K562 (cell line): Measurements from ENCODE around the gene CABP5. TPM values are rescaled to one million over a fixed set of nuclear protein-coding genes. Genes with fewer than 3 reads are reported as not detected.

ENCODE experiments used
- ATAC-seq: fragments of 200-7000 bp; cut with Tn5 transposase; 3 replicates; pipeline ENCODE4 v1.9.1; 2020; ENCODE audit warnings: moderate library complexity
- BruUV-seq: library from RNA; stranded (reverse); fragments of 400-500 nt; replicated peaks from 2 replicates; lab custom pipeline; 2021; lab: Mats Ljungman, UMichigan
- CTCF ChIA-PET: fragments of 300-600 bp; formaldehyde crosslinking; extraction: SDS; loops from one replicate; lab custom pipeline; 2021; ENCODE audit warnings: low intra/inter-chr PET ratio; lab: Yijun Ruan, JAX
- POLR2A ChIA-PET: fragments of 300-600, 350-650 bp; sonication (Branson Sonifier 250); formaldehyde crosslinking; extraction: SDS; loops from one replicate; lab custom pipeline; 2021; ENCODE audit warnings: antibody characterized with exemption, inconsistent platforms; lab: Yijun Ruan, JAX
- DNase-seq, 4 experiments: peaks; one replicate each; pipeline versions ENCODE4 v3.0.0 to v3.0.0-alpha.2; 2011 to 2018; ENCODE audit warnings: low spot score in 3 of 4, mixed read lengths in 3 of 4; ENCODE audit errors: extremely low read depth in 1 of 4
- FAIRE-seq: peaks from 2 replicates; lab custom pipeline; 2011; peaks lifted over from hg19 to GRCh38; lab: Jason Lieb, UNC
- H2AFZ ChIP-seq: 2 replicates; pipeline ENCODE4 v1.6.0; 2011; ENCODE audit warnings: low read depth, low read length, control low read depth, inconsistent platforms
- H3K27ac ChIP-seq: fragments of 200-600 bp; 3 replicates; pipeline ENCODE4 v1.8.0; 2011; ENCODE audit warnings: low read depth, mild to moderate bottlenecking, control low read depth, inconsistent platforms, low read length, moderate library complexity, mixed read lengths; ENCODE audit errors: extremely low read depth
- H3K27me3 ChIP-seq, 2 experiments: fragments of 300-600 bp in 1 of 2; 2 replicates in 1 of 2; 3 replicates in 1 of 2; pipeline versions ENCODE4 v1.6.0 to v1.8.0; 2011; ENCODE audit warnings: inconsistent platforms in 2 of 2, low read length in 2 of 2, mild to moderate bottlenecking in 1 of 2, mixed read lengths in 1 of 2, moderate library complexity in 1 of 2; ENCODE audit not compliant: control insufficient read depth in 2 of 2, insufficient read depth in 2 of 2
- H3K36me3 ChIP-seq: fragments of 300-600 bp; 3 replicates; pipeline ENCODE4 v1.8.0; 2011; ENCODE audit warnings: mild to moderate bottlenecking, low read length, inconsistent platforms; ENCODE audit not compliant: control insufficient read depth, insufficient read depth
- H3K4me1 ChIP-seq, 2 experiments: fragments of 200-600 bp in 1 of 2; replicated peaks in 1 of 2; 2 replicates in 1 of 2; 3 replicates in 1 of 2; pipeline versions ENCODE4 v1.5.1 to v1.8.0; 2011; ENCODE audit warnings: inconsistent platforms in 2 of 2, low read length in 2 of 2, mild to moderate bottlenecking in 1 of 2, mixed read lengths in 1 of 2, moderate library complexity in 1 of 2; ENCODE audit not compliant: control insufficient read depth in 2 of 2, insufficient read depth in 2 of 2
- H3K4me2 ChIP-seq: 2 replicates; pipeline ENCODE4 v1.6.1; 2011; ENCODE audit warnings: low read length, control low read depth, inconsistent platforms, mixed read lengths; ENCODE audit not compliant: insufficient read depth
- H3K4me3 ChIP-seq: fragments of 200-600 bp; sonication (generic), shearing (Covaris generic); 2 replicates; pipeline ENCODE4 v1.5.1; 2016; ENCODE audit warnings: control low read depth, inconsistent platforms
- H3K79me2 ChIP-seq: fragments of 200-600 bp; 3 replicates; pipeline ENCODE4 v1.8.0; 2011; ENCODE audit warnings: low read length, inconsistent platforms; ENCODE audit not compliant: control insufficient read depth, insufficient read depth
- H3K9ac ChIP-seq, 2 experiments: 2 replicates each; pipeline versions ENCODE4 v1.6.0 to v1.6.1; 2011; ENCODE audit warnings: low read depth in 2 of 2, low read length in 2 of 2, control low read depth in 1 of 2, inconsistent platforms in 1 of 2, mild to moderate bottlenecking in 1 of 2, mixed read lengths in 1 of 2; ENCODE audit not compliant: insufficient read depth in 1 of 2
- H3K9me1 ChIP-seq: one replicate; pipeline ENCODE4 v1.6.0; 2011; ENCODE audit warnings: inconsistent platforms, mild to moderate bottlenecking, low read length, moderate library complexity; ENCODE audit not compliant: control insufficient read depth, insufficient read depth
- H3K9me3 ChIP-seq: replicated peaks from 2 replicates; pipeline ENCODE4 v1.5.1; 2011; ENCODE audit warnings: low read depth, low read length, inconsistent platforms; ENCODE audit not compliant: control insufficient read depth, insufficient read depth
- H4K20me1 ChIP-seq: replicated peaks from 2 replicates; pipeline ENCODE4 v1.6.1; 2011; ENCODE audit warnings: low read length, inconsistent platforms, mixed read lengths; ENCODE audit not compliant: control insufficient read depth, insufficient read depth
- C11orf30 ChIP-seq: fragments of 450-650 bp; IDR thresholded peaks from 2 replicates; pipeline ENCODE4 v1.6.1; 2016; ENCODE audit warnings: low read depth, mild to moderate bottlenecking
- JUNB ChIP-seq: fragments of 450-650 bp; formaldehyde crosslinking; conservative IDR thresholded peaks from 2 replicates; pipeline ENCODE4 v1.4.0; 2020; ENCODE audit warnings: mild to moderate bottlenecking
- MAFF ChIP-seq: IDR thresholded peaks from 2 replicates; pipeline ENCODE4 v1.6.1; 2012; ENCODE audit warnings: low read length, improper control_type of control experiment
- MAFG ChIP-seq: fragments of 450-650 bp; conservative IDR thresholded peaks from 2 replicates; pipeline ENCODE4 v1.6.1; 2016; ENCODE audit warnings: missing genetic modification characterization, missing compliant biosample characterization
- MAFK ChIP-seq: IDR thresholded peaks from 2 replicates; pipeline ENCODE4 v1.6.1; 2011; ENCODE audit warnings: low read length, improper control_type of control experiment
- SNRNP70 ChIP-seq: fragments of 200-400 bp; formaldehyde crosslinking; optimal IDR thresholded peaks from 2 replicates; pipeline ENCODE3; 2017; ENCODE audit warnings: low read depth, low read length
- ZNF165 ChIP-seq: fragments of 250-450 bp; sonication (Bioruptor Pico); IDR thresholded peaks from 2 replicates; pipeline ENCODE4 v1.4.0; 2020; ENCODE audit warnings: borderline replicate concordance
- ZNF316 ChIP-seq: fragments of 450-650 bp; IDR thresholded peaks from 2 replicates; pipeline ENCODE4 v1.6.1; 2016
- ZNF695 ChIP-seq: fragments of 450-650 bp; formaldehyde crosslinking; IDR thresholded peaks from 2 replicates; pipeline ENCODE4 v1.4.0; 2020; ENCODE audit warnings: mild to moderate bottlenecking, moderate library complexity
- WGBS: fragments of 100-300 bp; shearing (Covaris generic); methylation state at CpG from one replicate; pipeline ENCODE4 v1.1.6; 2016; ENCODE audit warnings: low coverage, mixed read lengths; ENCODE audit not compliant: insufficient coverage; ENCODE audit errors: missing lambda C conversion rate; 5-methylcytosine and 5-hydroxymethylcytosine counted together
- in situ Hi-C: fragments of 300-500 bp; cut with MboI; formaldehyde crosslinking; loops from 4 replicates; pipeline ENCODE4 v1.15.0; 2018; ENCODE audit warnings: inconsistent platforms, mixed read lengths
- intact Hi-C: fragments of 100-400 bp; cut with micrococcal nuclease; formaldehyde crosslinking; loops from 2 replicates; pipeline ENCODE4 v1.14.2; 2022
- polyA plus RNA-seq, 8 experiments: library from polyadenylated mRNA; depleted of rRNA in 4 of 8; stranded (reverse) in 5 of 8; unstranded in 3 of 8; fragments of >200 nt; fragmentation: Nextera tagmentation in 2 of 8; fragmentation: Illumina TruSeq in 1 of 8; extraction: Ambion mirVana in 2 of 8; extraction: Trizol in 1 of 8; gene quantifications; 2 replicates each; pipeline versions ENCODE4 v1.2.1 to v1.2.3, GENCODE V29; 2011 to 2014; ENCODE audit warnings: inconsistent platforms in 1 of 8, missing spikeins in 1 of 8
- total RNA-seq, 7 experiments: library from RNA; depleted of rRNA in 6 of 7; stranded (reverse); fragments of >200 nt in 6 of 7; fragmentation: Illumina TruSeq in 2 of 7; extraction: Trizol in 2 of 7; gene quantifications; 2 replicates each; pipeline versions ENCODE4 v1.2.1 to v1.2.3, GENCODE V29; 2011 to 2021; ENCODE audit warnings: low replicate concordance in 1 of 7
- TF ChIP-seq, protein P1 (sequence below): sonication (generic); formaldehyde crosslinking; IDR thresholded peaks from 2 replicates; pipeline ENCODE4 v1.9.0; 2022; ENCODE audit warnings: mild to moderate bottlenecking, missing genetic modification reagents
- TF ChIP-seq, protein P2 (sequence below): IDR thresholded peaks from 2 replicates; pipeline ENCODE4 v1.6.1; 2014; ENCODE audit warnings: antibody characterized with exemption

CABP5 gene
- total and polyA plus RNA-seq, 9 of the 15 experiments (the other 6 are each of a cell fraction or from before 2014, with no cell fraction given) = not detected

DNA sequence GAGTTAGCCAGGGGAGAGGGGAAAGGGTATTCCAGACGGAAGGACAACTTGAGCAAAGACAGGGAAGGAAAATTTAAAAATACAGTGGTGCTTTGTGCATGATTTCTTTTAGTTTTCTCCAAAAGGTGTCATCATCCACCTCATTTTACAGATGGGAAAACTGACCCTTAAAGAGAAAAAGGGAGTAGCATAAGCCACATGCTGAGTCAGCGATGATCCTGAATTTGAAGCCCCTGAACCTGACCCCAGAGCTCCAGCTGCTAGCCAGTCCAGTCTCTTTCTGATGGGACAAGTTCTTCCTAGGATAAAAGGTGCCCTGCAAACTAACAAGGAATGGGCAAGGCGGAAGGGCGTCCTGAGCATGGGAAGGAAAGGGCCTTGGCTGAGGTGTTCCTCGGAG lies 10.3 kb downstream of the CABP5 start:
- no peaks in the 10 kb centered on the region for H3K36me3 ChIP-seq
- no peak overlapping the region for H3K4me2 ChIP-seq
- no peak for ATAC-seq
- no TSS peak for BruUV-seq
- in situ Hi-C loops = no loop called here
- TF ChIP-seq MAFG (tag) (0 out of 2 replicates have a peak, but pooled peaks have one; percentile 14), JUNB (CRISPR knock-in tag) (no peak), MAFF (peak; percentile 32; the same call in 1 of the 2 replicates), ZNF316 (peak; percentile 75), ZNF165 (CRISPR knock-in tag) (no peak), MAFK (peak; percentile 32; the same call in 1 of the 2 replicates), ZNF695 (no peak), SNRNP70 (no peak), C11orf30 (peak; percentile 66; the same call in 1 of the 2 replicates)
- TF ChIP-seq, protein P1, sequence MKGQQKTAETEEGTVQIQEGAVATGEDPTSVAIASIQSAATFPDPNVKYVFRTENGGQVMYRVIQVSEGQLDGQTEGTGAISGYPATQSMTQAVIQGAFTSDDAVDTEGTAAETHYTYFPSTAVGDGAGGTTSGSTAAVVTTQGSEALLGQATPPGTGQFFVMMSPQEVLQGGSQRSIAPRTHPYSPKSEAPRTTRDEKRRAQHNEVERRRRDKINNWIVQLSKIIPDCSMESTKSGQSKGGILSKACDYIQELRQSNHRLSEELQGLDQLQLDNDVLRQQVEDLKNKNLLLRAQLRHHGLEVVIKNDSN (CRISPR knock-in tag) = no peak
- TF ChIP-seq, protein P2, sequence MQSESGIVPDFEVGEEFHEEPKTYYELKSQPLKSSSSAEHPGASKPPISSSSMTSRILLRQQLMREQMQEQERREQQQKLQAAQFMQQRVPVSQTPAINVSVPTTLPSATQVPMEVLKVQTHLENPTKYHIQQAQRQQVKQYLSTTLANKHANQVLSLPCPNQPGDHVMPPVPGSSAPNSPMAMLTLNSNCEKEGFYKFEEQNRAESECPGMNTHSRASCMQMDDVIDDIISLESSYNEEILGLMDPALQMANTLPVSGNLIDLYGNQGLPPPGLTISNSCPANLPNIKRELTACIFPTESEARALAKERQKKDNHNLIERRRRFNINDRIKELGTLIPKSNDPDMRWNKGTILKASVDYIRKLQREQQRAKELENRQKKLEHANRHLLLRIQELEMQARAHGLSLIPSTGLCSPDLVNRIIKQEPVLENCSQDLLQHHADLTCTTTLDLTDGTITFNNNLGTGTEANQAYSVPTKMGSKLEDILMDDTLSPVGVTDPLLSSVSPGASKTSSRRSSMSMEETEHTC = no peak
- TF ChIP-seq, all 486 proteins: peak for 5
- no peak overlapping the region for H3K27ac ChIP-seq
- H4K20me1 ChIP-seq = no peaks in the 10 kb centered on the region
- FAIRE-seq (no peak), DNase-seq (no peak)
- 3% methylated on average over 5 of the region's 5 CpGs for WGBS
- H3K9ac ChIP-seq = no peak overlapping the region
- intact Hi-C loops = no loop called here
- no peaks in the 10 kb centered on the region for H3K4me1 ChIP-seq
- no peaks in the 10 kb centered on the region for H3K79me2 ChIP-seq
- H2AFZ ChIP-seq = no peak overlapping the region
- CTCF ChIA-PET = no interaction called here
- no peak overlapping the region for H3K4me3 ChIP-seq
- H3K27me3 ChIP-seq = peaks cover 6 to 26% of the 10 kb centered on the region in 2 experiments; a peak in 3 of 5 replicates
- POLR2A ChIA-PET = no interaction called here
- no peaks in the 10 kb centered on the region for H3K9me1 ChIP-seq
- H3K9me3 ChIP-seq = peaks cover 2% of the 10 kb centered on the region
